Activated naive CD4-positive, alpha-beta T cell treated with anti-CD3 and anti-CD28 coated beads, Interleukin-2, amount 50 U/mL, for 16 hours (primary cell): ENCODE results near the gene PDZRN3.
"Not testable (repeated sequence)": the region's sequence is repeated elsewhere in the genome, so short reads cannot be mapped to it uniquely, and the experiment has no call there.

ENCODE experiments used
- DNase-seq: peaks from one replicate; pipeline ENCODE4 v3.0.0-alpha.2; 2020

PDZRN3 gene

GRCh38 chr3:73586190-73586589 lies 38.6 kb downstream of the PDZRN3 start:
- no peak for DNase-seq

DNA sequence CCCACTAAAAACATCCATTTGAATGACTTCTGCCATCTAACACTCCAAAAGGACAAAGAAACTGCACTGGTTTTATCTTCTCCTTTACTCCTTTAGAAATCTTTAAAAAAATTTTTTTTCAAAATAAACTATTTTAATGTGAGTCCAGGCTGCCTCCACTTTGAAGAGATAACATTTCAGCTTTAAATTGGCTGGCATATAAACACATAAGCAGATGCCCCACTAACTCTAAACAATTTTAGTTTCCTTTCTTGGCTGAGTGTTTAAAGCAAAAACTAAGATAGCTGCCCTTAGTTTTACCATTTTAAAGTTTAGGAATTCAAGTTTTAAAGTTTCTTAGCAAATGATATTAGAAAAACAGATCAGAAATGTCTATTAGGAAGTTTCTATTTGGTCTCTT lies 39.9 kb downstream of the PDZRN3 start:
- no peak for DNase-seq

DNA sequence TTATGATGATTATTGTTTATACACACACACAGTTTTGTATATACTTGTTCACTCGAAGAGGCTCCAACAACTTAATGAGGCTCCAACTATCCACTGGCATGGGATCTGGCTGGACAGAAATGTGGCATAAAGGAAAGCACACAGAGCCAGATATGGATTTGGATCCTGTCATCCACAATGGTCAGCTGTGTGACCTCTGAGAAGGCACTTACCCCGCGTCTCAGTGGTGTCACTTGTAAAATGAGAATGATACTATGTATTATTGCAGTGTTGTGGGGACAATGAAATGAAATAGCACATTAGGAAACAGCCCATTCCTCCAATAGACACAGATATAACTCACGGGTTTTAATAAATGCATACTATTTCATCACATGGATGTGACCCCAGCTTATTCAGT lies 42.2 kb downstream of the PDZRN3 start:
- no peak for DNase-seq

DNA sequence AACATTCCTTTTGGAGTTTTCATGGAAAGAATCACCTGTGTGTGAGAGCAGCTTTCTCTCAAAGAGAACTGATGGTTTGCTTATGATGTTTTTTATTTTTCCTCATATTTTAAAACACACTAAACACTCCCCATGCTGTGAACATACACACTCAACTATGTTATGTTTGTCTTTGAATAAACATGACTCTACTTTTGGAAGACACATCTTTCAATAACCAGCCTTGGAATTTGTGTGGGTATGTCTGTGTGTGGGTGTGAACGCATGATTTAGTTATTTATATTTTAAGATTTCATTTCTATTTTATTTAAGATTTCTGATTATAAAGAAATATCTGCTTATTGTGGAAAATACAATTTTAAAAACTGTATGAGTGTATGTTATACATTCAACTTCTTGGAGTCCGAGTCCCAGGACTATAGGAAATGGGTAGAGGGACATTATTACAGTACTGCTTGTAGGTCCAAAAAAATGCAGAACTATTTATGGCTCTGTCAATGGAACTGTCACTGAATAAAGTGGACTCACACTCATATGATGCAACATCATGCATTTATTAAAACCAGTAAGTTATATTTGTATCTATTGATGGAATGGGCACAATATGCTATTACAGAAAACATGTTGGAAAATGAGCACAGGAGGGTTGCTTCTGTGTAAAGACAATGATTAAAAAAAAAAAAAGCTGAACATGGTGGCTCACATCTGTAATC lies 43.5 kb downstream of the PDZRN3 start:
- DNase-seq, result no peak

DNA sequence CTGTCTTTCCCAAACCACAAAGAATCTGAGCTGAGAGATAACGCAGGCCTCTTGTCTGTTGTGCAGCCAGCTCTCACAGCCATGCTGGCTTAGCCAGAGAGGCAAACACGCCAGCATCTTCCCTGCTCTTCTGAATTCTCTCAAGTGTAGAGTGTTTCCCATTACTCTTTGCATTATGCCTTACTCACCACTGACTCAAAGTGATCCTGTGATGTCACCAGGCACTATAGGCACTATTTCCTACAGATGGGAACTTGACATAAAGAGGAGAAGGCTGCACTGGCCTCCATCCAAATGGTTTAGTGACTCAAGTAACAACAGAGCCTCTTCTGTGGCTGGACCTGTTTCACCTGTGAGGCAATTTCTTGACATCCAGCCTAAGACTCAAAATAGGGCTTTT lies 44.4 kb downstream of the PDZRN3 start:
- no peak for DNase-seq

DNA sequence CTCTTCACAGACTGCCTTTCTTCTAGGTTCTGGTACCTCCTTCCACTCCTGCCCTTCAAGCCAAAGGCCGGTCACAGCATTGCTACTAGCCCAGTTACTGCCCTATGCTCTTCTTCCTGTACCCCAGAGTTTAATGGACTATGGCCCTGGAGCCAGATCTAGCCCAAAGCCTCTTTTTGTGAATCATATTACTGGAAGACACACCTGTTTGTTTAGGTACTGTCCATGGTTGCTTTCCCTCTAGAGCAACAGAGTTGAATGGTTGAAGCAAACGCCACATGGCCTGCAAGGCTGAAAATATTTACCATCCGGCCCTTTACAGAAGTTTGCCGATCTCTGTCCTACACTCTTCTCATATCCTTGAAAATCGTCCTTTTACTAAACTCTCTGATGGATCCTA lies 47.0 kb downstream of the PDZRN3 start:
- DNase-seq, result no peak

DNA sequence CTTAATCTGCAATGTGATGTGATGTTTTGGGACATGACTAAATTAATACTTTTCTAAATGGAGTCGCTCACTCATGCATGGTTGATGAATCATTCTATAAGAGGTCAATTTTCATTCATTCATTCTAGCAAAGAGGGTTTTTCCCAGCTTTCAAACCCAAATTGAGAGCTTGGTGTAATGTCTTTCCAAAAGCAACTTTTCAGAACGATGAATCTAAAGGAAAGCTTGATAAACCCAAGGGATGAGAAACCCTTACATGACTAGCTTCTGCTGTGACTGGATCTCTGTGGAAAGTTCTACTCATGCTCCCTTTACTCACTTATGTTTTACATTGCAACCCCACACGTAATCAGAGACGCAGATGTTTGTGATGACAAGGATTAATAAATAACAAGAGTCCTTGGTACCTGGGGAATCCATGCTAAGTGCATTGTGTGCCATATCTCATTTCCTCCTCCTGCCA lies 47.7 kb downstream of the PDZRN3 start:
- no peak for DNase-seq

- DNase-seq, result no peak
These were observed 48.8 kb downstream of the PDZRN3 start for GRCh38 chr3:73575953-73576352.

- DNase-seq, result no peak
These were observed 49.2 kb downstream of the PDZRN3 start for GRCh38 chr3:73575519-73575918.

DNA sequence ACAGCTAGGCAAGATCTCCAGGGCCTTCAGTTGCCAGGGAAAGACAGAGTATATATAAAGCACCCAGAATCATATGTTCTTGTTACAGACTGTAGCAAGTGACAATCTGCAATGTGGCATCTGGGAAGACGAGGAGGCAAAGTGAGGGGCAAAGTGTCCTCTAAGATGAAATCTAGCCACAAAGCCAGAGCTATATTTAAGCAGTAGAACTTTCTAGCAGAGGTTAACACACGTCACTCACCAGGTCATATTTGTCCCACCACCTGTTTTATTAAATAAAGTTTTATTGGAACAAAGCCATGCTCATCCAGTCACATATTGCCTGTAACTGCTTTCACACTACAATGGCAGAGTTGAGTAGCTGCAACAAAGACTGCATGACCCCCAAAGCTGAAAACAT lies 51.5 kb downstream of the PDZRN3 start:
- no peak for DNase-seq

GRCh38 chr3:73572368-73572767 lies 52.4 kb downstream of the PDZRN3 start:
- DNase-seq, result no peak

DNA sequence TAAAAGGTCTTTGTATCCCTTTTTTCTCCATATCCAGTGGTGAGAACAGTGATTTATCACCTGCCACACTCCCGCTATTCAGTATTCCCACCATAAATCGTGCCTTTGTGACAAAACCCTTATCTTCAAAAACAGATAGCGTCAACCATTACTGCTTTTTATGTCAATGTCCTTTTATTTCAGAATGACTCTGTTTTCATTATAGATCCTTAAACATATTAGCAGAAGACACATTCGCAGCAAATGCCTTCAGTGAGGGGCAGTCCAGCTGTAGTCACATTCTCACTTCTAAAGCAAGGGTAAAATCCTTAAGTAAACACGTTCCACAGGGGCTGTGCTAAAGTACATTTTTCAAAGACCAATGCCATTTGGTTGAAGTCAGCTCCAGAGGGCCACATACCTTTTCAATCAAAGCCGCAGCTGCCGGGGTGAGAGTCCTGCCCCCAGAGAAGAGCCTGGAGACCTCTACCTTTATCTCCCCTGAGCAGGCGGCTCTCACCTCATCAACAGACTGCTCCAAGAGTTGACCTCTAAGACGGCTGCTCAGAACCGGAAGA lies 53.4 kb downstream of the PDZRN3 start:
- no peak for DNase-seq

DNA sequence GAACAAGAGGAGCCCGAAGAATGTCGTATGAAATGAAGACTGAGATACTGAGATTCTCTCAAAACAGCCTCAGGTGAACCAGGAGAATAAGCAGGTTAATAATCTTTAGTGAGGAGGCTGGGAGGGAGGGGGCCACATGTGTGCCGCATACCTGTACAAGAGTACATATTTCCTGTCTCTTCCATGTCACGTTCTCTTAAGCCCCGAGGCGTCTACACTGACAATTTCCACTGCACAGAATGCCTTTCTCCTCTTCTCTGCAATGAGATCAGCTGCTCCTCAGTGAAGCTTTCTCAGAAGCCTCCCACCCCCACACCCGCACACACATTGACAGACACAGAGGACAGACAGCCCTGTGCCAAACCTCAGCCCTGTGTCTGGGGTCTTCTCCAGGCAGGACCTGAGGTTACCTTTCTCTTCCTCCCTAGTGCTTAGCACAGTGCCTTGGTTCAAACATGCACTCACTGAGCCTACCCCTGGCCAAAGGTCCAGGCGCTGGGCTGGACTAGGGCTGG lies 55.4 kb downstream of the PDZRN3 start:
- DNase-seq, result no peak

GRCh38 chr3:73568371-73568862 lies 56.3 kb downstream of the PDZRN3 start:
- no peak for DNase-seq

DNA sequence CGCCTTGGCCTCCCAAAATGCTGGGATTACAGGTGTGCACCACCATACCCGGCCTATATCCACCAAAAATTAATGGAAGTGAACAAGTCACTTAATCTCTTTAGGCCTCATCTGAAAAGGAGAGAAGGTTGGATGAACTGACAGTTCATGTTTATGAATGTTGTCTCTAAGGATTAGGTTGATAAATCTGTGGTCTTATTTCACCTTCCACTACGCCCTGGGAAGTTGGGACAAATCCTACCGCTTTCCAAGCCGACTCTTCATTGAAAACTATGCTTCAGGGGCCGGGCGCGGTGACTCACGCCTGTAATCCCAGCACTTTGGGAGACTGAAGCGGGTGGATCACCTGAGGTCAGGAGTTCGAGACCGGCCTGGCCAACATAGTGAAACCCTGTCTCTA lies 59.4 kb downstream of the PDZRN3 start:
- DNase-seq, result not testable (repeated sequence)

DNA sequence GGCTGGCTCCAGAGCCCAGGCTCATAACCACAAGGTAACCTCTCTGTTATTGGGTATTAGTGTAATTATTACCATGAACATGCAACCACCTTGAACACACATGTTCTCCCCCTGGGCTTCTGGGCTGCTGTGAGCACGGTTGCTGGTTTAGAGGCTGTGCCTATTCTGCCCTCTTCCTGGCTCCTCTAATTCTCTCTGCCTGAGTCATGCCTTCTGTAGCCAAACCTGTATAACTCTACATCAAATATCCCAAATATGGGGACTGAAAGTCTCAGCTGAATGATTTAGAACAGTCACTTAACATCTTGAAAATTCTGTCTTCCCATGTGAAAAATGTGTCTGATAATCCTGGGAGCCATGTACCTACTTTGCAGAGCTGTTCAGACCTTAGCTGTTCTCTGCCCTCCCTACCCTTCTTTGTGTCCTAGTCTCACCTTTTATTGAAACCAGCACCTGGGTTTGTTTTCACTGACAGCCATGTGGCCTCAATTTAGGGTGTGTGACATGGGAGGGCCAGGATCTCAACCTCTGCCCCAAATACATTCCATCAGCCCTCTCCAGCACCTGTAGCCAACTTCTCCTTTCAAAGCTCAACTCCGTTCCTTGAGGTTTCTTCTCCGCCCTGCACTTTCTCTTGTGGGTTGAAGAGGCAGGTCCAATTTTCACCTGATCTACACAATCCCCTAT lies 60.7 kb downstream of the PDZRN3 start:
- DNase-seq, result no peak

DNA sequence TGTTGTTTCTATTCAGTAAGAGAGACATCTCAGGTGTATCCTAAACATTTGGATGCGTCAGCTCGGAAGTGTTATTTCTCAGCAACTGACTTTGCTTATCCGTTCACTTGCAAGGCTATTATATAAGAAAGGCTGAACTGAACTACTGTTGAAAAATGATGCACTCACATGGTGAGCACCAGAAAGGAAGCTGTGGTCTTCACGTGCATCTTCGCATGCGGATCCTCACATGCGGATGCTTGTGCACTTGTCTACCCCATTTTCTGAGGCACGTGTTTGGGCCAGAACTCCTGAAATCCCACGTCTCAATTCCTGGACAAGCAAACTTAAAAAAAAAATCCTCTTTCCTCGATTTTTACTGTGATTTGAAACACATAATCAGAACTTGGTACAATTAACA lies 63.2 kb downstream of the PDZRN3 start:
- DNase-seq, result no peak

DNA sequence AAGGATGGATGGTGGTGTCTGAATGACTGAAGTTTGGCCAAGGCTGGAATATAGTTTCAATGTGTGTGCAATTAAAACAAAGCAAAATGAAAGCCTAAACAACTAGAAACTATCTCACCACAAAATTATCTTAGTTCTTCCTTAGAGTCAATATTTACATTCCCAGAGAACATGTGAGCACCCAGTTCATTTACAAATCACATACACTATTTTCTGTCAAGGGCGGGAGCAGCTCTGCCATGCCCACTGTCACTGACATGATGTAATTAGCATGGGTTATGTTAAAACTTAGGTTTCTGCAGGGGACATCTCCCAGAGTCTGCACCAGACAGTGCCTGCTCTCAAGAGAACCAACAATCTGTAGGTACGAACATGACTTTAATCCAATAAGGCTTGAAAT lies 65.0 kb downstream of the PDZRN3 start:
- DNase-seq, result no peak

DNA sequence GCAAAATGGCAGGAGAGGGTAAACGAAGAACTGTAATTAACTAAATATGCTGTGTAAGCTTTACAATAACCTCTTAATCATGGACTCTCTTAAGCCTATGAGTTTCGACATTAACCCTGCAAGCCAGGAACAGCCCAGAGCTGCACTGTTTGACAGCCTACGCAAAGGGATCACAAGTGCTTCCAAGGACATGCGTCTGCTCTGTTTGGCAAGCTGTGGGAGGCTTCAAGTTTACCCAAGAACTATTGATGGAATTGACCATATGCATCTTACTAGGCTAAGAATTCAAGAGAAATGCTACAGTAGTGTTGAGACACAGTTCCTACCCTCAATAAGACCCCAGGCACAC lies 66.0 kb downstream of the PDZRN3 start:
- DNase-seq, result no peak

DNA sequence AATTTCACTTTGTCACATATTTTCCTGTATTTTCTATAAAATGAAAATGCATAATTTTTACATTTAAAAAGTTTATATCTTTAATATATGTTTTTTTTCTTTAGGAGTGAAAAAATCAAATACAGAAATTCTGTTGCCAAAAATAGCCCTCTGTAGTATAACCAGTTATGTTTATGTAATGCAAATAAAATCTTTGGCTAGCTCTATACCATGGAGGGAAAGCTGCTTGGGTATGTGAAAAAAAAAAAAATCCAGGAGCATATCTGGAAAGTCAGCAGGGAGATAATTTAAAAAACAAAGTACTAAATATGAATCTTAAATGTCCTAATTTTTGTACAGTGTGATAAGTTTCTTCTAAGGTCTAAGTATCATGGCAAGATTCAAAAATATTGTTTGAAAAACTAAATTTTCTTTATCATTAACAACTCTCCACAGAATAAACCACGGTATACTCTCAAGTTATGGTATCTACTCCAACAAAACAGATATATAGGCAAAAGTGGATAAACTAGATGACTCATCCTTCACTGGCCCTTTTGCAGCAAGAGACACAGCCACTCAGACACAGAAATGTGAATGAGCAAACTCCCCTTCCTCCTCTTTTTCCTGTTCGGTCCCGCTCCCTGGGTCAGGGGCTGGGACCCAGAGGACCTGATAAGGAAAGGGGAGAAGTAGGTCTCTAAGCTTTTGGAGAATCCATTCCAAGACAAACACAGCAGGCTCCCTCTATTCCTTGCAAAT lies 66.6 kb downstream of the PDZRN3 start:
- DNase-seq, result no peak

DNA sequence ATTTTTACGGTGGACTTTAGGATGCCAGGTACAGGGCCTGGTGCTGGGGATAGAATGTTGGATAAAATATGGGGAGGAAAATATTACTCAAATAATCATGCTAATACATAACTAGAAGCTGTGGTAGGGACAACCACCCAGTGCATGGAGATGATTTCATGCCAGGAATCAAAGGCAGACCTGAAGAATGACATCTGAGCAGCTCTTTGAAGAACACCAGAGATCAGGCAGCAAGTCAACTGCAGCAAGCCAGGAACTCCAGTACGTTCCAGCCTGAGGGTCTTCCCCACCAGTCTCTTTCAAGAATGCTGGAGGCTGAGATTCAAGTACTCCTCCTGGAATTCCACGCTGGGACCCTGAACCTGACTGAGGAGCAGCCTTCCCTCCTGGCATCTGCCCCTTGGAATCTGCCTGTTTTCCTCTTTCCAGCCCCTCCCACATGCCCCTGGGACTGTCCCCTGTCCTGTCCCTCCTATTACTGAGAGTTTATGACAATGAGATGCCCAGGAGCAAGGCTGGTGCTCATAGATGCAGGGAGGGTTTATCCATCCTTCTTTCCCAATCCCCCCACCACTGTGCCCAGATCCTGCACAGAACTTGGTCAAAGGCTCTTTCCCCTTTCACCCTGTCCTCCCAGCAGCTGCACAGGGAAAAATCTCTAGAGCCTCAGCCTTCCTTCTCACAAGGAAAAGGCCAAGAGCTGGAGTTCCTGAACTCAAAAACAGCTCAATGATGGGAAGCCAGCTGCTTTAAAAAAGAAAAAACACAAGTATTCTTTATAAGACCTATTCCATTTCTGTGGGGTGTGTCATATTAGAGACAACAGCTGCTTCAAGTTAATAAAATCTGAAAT lies 68.0 kb downstream of the PDZRN3 start:
- DNase-seq, result no peak

GRCh38 chr3:73555076-73555475 lies 69.7 kb downstream of the PDZRN3 start:
- no peak for DNase-seq
